GM03348 (cell line): Measurements from ENCODE around the gene RBM6.

Experiments used
- DNase-seq: peaks from one replicate; pipeline ENCODE4 v3.0.0; 2012; ENCODE audit warnings: low spot score

The RBM6 gene

DNA sequence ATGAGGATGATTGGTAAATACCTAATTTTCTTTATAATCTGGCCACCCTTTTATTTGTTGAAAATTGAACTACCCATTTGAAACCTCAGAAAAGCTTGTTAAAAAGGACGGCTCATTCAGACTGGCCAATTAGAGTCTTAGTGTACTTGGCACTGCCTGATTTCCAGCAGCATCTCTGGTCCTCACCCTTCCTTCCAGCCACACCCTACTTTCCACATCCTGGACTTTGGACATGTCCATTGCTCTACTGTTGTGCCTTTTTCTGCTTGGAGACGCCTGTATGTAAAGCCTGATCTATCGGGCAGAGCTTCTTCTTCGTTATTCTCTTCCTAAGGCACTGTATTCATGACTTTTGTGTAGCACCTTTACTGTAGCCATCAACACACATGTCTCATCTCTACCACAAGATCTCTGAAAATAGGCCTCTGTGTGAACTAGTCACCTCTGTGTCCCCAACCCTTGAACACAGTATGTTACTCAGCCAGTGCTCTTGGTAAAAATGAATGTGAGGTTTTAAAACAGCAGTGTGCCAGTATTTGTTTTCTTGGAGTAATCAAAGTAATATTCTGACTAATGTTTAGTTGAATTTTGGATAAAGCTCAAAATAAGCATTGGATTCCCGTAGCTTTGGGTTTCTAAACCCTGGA lies 155.5 kb downstream of the RBM6 start:
- no peak for DNase-seq

DNA sequence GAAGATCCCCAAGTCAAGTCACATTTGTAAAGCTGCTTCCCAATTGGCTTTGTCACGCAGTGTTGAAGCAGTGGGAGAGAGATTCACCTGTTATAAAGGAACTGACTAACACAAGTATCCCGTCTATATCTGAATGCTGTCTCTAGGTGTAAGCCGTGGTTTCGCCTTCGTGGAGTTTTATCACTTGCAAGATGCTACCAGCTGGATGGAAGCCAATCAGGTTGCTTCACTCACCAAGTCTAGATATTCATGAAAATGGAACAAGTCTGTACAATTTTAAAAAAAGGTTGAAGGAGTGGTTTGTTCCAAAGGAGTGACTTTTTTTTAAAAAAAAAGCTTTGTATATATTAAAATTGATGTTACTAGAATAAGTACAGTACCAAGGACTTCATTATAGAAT lies 160.4 kb downstream of the RBM6 start:
- no peak for DNase-seq

GRCh38 chr3:50100956-50101845 lies 161.3 kb downstream of the RBM6 start:
- no peak for DNase-seq

DNA sequence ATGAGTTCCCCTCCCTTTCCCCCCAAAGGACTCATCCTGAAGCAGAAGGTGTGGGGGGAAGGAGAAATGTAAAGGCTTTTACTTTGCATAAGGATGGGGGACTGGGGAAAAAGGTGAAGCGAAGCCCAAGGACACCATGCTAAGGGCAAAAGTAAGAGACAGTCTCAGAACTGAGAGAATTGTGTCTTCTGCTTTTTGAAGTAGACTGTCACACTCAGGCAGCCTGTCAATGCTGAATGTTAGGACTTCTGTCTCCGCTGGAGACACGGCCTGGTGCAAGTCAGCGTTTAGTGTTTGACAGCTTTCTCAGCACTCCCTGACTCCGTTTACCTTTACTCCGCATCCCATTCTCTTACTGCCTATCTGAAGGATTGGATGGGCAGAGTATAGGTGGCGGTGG lies 162.6 kb downstream of the RBM6 start:
- no peak for DNase-seq

- no peak for DNase-seq
These were observed 171.8 kb downstream of the RBM6 start for GRCh38 chr3:50111757-50112156.

GRCh38 chr3:50112462-50112861 lies 172.5 kb downstream of the RBM6 start:
- DNase-seq, result no peak

DNA sequence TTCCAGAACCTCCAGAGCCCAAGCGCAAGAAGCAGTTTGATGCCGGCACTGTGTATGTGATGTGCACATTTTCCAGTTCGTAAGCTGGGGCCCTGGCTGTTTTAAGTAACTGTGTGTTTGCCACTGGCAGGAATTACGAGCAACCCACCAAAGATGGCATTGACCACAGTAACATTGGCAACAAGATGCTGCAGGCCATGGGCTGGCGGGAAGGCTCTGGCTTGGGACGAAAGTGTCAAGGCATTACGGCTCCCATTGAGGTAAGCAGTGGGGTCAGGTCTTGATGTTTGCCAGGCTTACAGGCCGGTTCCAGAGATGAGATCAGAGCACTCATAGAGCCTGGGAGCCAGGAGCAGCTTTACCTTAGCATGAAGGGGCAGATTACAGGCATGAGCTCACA lies 177.2 kb downstream of the RBM6 start:
- DNase-seq, result no peak

- DNase-seq, result no peak
These were observed 178.3 kb downstream of the RBM6 start for GRCh38 chr3:50118237-50118636.

DNA sequence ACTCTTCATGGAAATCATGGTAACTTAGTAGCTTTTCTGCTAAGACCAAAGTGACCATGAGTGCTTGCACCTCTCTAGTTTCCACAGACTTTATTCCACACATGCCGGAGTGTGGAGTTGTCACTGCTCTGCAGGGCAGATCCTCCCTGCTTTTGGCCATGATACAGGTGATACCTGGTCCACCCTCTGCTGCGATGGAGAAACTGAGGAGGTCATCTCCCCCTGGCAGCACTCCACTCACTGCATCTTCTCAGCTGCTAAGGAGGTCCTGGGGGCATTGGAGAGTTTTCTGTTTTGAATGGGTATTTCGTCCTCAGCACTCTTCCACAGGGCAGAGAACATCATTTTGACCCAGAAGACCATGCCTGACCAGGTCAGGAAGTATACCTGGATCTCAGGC lies 179.8 kb downstream of the RBM6 start:
- DNase-seq, result no peak

GRCh38 chr3:50120364-50121071 lies 180.6 kb downstream of the RBM6 start:
- no peak for DNase-seq

GRCh38 chr3:50121072-50122032 lies 181.4 kb downstream of the RBM6 start:
- peak; percentile 92 for DNase-seq

DNA sequence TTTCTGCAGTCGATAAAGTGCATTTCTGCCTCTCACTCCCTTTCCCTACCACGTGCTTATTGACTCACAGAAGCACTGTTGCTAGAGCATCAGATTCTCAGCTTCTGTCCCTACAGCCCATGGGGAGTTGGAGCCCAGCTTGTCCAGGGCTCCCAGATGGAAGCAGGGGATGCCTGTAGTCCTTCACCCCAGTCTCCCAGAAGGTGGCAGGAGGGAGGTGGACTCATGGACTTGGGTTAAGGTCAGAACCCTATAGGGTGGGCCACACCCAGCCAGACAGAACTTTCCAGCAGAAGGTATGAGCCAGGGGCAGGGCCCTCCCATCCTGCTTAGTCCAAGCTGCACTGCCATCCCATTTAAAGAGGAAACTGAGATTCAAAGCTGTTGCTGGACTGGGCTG lies 182.1 kb downstream of the RBM6 start:
- no peak for DNase-seq

DNA sequence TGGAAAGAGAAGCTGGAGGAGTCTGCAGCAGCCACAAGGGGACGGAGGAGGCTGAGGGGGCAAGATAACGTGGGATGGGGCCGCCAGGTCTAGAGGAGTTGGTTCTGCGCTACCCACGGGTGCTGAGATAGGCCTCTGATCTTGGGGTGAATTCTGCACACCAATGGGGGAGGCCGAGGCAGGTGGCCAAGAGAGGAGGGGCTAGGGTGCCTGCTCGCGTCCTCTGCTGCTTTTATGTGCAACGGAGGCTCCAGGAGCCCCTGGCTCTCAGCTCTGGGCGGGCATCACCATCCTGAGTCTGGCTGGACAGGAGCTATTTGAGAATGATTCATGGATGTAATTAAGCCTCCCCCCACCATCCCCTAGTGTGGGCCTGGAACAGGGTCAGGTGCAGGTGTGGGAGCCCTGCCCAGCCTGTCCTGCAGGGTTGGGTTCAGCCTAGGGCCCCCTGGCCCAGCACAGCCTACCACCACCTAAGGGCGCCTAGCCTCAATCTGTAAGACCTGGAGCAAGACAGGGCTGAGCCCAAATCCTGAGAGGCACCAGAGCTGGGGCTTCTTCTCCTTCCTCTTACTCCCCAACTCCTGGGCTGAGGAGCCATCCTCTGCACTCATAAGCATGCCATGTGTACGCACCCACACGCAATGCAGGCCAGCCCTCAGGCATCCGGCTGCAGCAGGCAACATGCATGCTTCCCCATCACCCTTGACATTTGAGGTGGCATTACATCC lies 182.9 kb downstream of the RBM6 start:
- no peak for DNase-seq

DNA sequence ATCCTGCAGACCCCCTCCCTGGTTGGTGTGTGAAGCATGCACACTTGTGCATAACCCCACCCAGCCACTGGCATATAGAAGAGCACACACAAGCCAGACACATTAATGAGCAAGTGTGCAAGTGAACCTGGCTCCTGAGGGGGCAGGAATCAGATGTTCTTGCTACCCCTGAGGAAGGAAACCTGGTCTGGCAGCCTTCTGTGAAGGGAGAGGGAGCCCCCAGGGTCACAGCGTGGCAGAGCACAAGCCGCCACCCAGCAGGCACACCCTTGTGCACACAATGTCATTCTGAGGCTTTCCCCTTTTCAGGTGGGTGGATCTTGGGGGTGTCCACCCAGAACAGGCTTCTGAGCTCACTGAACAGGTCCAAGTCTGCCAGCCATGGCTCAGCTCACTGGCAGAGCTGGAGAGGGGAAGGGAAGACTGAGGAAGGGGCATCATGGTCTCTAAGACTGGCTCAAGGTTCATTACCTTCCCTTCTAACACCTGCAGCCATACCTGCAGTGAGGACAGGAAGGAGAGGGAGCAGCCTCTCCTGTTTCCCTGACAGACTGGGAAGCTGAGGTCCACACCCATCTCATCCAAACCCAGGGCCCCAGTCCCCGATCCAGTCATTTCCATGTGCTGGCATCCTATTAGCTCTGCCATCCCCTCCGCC lies 183.6 kb downstream of the RBM6 start:
- DNase-seq, result no peak

DNA sequence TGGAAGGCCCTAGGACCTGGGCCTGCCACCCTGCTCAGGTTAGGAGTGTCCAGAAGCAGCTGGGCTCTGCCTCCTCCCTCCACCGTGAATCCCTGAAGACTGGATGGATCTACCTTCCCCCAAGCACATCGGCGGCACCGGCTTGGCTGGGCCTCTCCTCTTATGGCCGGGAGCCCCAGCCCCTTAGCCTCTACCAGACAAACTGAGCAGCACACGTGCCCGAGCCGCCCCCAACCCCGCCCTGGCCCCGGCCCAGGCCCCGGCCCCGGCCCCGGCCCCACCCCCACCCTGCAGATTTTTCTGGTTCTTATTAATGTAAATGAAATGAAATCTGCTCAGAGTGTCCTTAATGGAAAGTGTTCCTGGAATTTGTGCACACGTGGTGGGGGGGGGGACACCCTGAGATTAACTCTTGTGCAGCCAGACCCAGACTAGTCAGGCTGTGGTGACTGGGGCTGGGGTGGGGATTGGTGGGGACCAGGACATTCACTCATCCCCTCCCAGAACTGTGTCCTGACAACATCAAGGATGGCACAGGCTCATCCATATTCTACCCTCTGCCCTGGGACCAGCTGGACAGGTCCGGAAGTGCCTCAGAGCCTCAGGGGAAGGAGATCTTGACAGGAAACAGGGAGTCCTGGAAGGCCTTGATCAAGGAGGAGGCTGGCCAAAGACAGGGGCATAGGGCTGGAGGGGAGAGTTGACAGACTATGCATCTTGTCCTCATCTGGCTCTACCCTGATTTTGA lies 184.3 kb downstream of the RBM6 start:
- no peak for DNase-seq

GRCh38 chr3:50124800-50125178 lies 184.8 kb downstream of the RBM6 start:
- DNase-seq, result peak; percentile 76

DNA sequence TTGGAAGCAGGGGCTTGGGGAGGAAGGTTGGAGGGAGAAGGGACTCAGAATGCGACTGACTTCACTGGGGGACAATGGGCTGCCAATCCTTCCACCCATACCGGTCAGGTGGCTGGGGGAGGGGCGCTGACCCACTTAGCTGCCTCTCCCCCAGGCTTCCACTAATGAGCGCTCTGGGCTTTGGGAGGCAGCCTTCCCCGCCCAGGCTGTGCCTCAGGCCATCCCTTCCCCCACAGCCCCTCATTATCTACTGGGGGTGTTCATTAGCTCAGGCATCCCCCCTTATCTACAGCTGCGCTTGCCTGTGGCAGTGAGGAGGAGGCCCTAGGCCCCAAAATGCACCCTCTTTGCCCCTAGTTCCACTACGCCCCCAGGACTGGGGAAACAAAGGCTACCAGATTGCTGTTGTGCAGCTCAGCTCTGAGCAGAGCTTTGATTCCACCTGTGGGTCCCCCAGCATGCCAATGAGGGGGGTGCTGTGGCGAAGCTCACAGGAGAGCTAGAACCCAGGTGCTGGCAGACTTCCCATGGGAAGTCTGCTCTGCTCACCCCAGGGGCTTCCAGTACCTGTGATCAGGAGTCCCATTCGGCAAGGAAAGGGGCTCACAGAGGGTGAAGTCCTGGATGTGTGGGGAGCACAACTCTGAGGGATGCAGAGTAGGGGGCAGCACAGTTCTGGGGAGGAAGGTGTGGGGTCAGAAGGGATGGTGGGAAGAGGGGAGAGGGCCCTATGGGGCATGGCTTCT lies 185.8 kb downstream of the RBM6 start:
- DNase-seq, result no peak

DNA sequence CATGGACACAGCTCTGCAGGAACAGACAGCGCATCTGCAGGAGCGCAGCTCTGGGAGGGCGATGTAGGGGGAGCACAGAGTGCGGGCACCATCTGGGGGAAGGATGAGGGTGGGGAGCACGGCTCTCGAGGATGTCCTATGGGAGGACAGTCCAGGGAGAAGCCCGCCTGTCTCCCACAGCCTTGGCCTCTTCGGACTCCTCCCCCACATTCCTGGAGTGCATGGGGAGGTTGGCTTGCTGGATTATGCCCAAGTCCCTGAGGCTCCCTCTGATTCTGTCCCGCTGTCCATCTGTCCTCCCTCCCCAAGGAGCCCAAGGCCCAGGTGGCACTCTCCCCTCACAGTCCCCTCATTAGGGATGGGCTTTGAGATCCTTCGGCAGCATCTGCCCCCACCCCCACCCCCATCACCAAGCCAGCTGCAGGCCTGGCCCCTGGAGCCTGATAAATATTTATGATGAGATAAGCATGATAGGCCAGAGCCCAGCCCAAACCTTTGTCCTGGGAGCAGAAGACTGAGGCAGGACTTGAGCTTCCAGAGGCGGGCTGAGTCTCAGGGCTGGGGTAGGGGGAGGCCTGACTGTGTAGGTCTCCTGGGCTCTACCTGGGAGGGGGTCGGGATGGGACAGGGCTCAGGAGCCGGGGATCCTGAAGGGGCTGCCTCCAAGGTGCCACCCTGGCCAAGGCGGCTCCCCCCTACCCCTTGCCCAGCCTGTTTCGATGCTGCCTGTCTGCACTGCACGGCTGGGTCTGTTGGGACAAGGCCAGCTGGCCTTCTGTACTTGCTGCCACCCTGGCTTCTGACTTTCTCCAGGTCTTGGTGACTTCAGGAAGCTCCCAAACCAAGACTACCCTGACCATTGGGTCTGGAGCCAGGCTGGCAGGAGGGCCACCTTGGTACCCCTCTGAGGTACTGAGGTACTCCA lies 186.6 kb downstream of the RBM6 start:
- peak; percentile 79 for DNase-seq
